Measurements from ENCODE around the gene DEFB132.

Gene DEFB132

DNA sequence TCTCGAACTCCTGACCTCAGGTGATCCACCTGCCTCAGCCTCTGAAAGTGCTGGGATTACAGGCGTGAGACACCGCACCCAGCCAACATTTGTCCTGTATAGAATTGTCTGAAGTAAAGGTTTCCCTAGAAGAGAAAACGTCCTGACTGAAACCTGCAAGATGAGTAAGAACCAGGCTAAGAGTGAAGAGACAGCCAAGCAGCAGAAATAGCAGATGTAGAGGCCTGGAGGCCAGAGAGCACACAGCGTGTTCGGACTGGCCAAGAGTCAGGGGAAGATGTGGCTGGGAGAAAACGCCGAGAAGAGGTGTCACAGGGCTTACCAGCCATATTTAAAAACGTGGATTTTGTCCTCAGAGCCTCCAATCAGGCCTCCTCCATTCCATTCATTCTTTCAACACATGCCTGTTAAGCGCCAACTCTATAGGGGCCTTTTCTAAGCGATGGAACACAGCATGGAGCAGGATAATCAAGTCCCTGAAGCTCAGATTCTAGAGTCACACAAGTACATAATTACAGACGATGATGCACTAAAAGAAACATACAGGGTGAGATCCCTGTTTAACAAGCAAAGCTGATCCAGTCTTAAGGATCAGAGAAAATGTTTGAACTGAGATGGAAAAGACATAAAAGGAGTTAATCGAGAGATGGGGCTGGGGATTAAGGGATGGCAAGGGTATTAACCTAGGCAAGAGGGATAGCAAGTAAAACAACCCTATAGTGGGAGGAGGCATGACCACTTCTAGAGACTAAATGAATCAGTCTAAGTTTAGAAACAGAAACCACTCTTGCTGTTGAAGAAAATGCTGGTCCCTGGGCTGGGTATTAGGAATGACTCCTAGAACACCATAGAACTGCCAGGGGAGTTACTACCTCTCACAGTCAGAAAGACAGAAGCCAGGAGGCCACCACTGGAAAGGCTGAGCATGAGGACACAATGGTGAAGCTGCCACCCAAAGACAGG is 44.6 kb downstream of the DEFB132 start:
- DNase-seq (ENCODE audit: low read depth in 2 of 2): no peak
- TF ChIP-seq CTCF (IDR thresholded peaks at IDR 0.05; ENCODE audit: low read depth, low read length): no peak
- H3K4me3 ChIP-seq (replicated peaks in 1 of 2; ENCODE audit: low read depth in 2 of 2, low read length in 2 of 2): no peak overlapping the region

- no peak for DNase-seq (ENCODE audit: low read depth in 2 of 2)
- no peak overlapping the region for H3K4me3 ChIP-seq (replicated peaks in 1 of 2; ENCODE audit: low read depth in 2 of 2, low read length in 2 of 2)
- no peak for TF ChIP-seq CTCF (IDR thresholded peaks at IDR 0.05; ENCODE audit: low read depth, low read length)
Measured at GRCh38 chr20:305745-306144, 48.2 kb downstream of the DEFB132 start.

DNA sequence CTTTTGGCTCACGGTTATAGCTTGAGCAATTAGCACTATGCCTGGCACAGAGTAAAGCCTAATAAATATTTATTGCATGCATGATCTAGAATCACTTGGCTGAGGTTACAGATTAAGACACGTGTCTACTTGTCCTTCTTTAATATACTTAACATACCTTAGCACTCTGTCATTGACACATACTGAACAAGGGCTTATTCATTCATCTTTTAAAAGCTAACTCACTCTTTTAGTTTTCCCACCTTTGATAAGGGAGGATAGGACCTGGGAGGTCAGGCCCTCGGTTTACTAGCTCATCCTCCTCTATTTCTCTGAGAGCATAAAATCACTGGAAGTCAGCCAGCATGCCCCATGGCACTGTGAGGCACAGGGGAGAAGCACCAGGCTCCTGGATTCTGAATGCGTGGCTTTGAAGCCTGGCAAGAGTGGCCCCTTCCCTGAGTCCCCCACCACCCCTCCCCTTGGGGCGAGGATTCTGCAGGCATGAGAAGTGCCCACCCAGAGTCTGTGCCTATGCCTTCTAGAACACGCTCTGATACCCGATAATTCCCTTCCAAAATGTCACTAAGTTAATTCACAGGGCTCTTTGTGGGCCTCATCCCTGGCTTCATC is 51.0 kb downstream of the DEFB132 start:
- H3K4me3 ChIP-seq (replicated peaks in 1 of 2; ENCODE audit: low read depth in 2 of 2, low read length in 2 of 2): no peak overlapping the region
- DNase-seq (ENCODE audit: low read depth in 2 of 2): no peak
- no peak for TF ChIP-seq CTCF (IDR thresholded peaks at IDR 0.05; ENCODE audit: low read depth, low read length)

DNA sequence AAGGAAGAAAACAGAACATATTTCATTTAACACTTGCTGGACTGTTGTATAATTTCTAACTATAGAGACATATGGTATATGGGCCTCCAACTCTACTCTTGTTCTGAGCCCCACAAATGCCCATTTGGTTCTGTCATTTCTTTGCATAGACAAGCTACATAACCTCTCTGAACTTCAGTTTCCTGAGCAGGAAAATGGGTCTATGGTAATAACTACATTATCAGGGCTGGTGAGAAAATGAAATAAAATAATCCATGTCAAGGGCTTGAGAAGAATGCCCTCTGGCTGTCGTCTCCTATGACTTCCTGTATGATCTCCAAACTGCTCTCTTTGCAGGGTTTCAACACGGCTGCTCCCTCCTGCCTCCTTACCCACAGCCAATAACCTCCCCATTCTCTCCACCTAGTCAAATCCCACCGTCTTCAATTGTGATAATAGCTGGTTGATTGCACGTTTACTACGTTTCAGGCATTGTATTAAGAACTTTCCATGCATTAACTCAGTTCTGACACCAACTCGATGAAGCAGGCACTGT is 51.8 kb downstream of the DEFB132 start:
- no peak for TF ChIP-seq CTCF (IDR thresholded peaks at IDR 0.05; ENCODE audit: low read depth, low read length)
- H3K4me3 ChIP-seq (replicated peaks in 1 of 2; ENCODE audit: low read depth in 2 of 2, low read length in 2 of 2): peak overlapping the region; percentile 47 to 48
- DNase-seq (ENCODE audit: low read depth in 2 of 2): peak; percentile 38 to 66

- H3K4me3 ChIP-seq (replicated peaks in 1 of 2; ENCODE audit: low read depth in 2 of 2, low read length in 2 of 2): peak overlapping the region; percentile 47 to 48
- DNase-seq (ENCODE audit: low read depth in 2 of 2): peak; percentile 99 to 100
- no peak for TF ChIP-seq CTCF (IDR thresholded peaks at IDR 0.05; ENCODE audit: low read depth, low read length)
Measured at GRCh38 chr20:309841-310644, 52.5 kb downstream of the DEFB132 start.

DNA sequence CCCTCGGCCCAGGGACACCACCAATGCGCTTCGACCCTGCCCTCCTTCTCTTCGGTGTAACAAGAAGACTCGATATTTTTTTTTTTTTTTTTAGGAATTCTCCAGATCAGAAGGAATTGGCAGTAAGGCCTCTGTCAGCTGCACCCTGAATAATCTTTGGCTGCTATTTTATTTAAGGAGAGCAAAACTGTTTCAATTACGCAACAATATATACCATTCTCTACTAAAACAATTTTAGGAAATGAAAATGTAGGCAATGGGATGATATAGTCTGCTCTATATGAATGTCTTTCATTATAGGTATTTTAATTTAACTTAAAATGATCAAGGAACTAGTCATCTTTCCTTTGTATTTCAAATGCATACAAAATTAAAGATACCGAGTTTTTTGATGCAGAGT is 53.1 kb downstream of the DEFB132 start:
- no peak overlapping the region for H3K4me3 ChIP-seq (replicated peaks in 1 of 2; ENCODE audit: low read depth in 2 of 2, low read length in 2 of 2)
- TF ChIP-seq CTCF (IDR thresholded peaks at IDR 0.05; ENCODE audit: low read depth, low read length): no peak
- no peak for DNase-seq (ENCODE audit: low read depth in 2 of 2)

Measured in cardiac fibroblast (primary cell).